Stimulated activated CD8-positive, alpha-beta memory T cell treated with anti-CD3 and anti-CD28 coated beads, Interleukin-15, amount 100 ng/mL, for 1 hour (primary cell): Measurements from ENCODE around the gene ATP5MK.
"Not testable (repeated sequence)": the region's sequence is repeated elsewhere in the genome, so short reads cannot be mapped to it uniquely, and the experiment has no call there.

Source experiments
- DNase-seq: peaks from one replicate; pipeline ENCODE4 v3.0.0-alpha.2; 2020; ENCODE audit warnings: low read depth

Gene ATP5MK

DNA sequence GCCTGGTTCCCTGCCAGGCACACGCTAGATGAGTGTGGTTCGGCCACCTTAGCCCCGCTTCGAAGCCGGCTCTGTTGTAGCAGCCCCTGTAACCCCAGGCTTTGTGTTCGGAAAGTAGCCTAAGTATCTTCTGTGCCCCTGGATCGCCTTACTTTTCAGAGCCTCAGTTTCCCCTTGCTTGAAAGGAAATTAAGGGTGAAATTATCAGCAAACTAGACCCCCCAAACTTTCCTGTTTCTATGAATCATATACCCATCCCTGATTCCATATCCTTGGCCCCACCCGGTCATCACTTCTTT, 463 bp upstream of the ATP5MK start:
- no peak for DNase-seq

- DNase-seq = no peak
Observed at GRCh38 chr10:103395754-103396066, 565 bp downstream of the ATP5MK start.

- DNase-seq = no peak
Observed at GRCh38 chr10:103394180-103394579, 2.1 kb downstream of the ATP5MK start.

- DNase-seq = no peak
Observed at GRCh38 chr10:103382769-103383168, 13.5 kb downstream of the ATP5MK start.

GRCh38 chr10:103374263-103374662, 22.0 kb downstream of the ATP5MK start:
- no peak for DNase-seq

GRCh38 chr10:103373544-103373943, 22.7 kb downstream of the ATP5MK start:
- no peak for DNase-seq

GRCh38 chr10:103367782-103368518, 28.3 kb downstream of the ATP5MK start, which contains the start of gene TAF5:
Gene TAF5 (plus strand): TSS chr10:103367976. CDS start chr10:103367990, 14 bp downstream.
- peak; percentile 72 for DNase-seq

- DNase-seq = no peak
Observed at GRCh38 chr10:103367379-103367781, 28.9 kb downstream of the ATP5MK start.

DNA sequence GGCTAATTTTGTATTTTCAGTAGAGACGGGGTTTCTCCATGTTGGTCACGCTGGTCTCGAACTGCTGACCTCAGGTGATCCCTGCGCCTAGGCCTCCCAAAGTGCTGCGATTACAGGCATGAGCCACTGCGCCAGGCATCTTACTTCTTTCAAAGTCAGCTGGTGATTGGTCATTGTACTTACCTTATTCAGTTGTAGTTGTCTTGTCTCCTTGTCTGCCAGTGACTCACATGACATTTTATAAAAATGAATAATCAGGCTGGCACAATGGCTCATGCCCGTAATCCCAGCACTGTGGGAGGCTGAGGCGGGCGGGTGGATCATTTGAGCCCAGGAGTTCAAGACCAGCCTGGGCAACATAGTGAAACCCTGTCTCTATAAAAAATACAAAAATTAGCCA, 35.5 kb downstream of the ATP5MK start:
- DNase-seq = not testable (repeated sequence)

DNA sequence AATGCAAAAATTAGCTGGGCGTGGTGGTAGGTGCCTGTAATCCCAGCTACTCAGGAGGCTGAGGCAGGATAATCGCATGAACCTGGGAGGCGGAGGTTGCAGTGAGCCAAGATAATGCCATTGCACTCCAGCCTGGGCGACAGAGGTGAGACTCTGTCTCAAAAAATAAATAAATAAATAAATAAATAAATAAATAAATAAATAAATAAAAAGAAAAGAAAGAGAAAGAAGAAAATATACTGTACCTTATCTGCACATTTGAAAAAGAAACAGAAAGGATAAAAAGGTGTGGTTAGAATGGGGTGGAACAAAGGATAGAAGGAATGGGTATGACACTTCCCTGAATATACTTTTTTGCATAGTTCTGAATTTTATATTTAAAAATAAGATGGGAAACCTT, 36.8 kb downstream of the ATP5MK start:
- DNase-seq = not testable (repeated sequence)

DNA sequence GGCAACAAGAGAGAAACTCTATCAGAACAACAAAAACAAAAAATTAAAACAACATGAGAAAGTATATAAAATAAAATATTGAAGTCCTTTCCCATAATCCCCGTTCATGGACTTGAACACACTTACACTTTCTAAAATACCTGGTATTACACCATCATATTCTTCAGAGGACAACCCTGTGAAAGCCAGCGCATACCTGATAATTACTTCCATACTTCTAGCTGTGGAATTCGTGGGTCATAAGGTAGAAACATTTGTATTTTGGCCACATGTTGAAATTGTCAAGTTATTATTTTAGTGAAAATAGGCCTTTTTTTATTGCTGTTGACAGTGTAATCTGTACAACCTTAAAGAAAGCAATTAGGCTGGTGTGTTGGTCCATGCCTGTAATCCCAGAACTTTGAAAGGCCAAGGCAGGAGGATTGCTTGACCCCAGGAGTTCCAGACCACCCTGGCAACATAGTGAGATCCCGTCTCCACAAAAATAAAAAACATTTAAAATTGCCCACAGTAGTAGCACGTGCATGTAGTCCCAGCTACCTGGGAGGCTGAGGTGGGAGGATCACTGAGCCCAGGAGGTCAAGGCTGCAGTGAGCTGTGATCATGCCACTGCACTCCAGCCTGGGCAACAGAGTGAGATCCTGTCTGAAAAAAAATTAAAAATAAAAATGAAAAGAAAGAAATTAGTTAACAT, 40.2 kb downstream of the ATP5MK start:
- no peak for DNase-seq

GRCh38 chr10:103354567-103354966, 41.7 kb downstream of the ATP5MK start:
- DNase-seq = not testable (repeated sequence)

DNA sequence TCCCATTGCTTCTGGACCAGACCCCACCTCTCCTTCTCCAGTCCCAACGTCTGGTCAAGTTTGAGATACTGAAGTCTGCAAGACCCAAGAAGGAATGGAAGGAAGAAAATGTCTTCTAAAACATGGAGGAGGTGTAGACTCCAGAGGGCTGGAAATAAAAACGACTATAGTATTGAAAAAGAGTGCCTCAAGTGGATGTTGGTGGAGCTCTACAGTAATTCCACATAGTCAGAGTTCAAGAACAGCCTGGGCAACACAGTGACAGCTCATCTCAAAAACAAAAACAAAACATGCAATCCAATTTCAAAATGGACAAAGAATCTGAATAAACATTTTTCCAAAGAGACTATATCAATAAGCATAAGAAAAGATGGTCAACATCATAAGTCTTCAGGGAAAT, 43.0 kb downstream of the ATP5MK start:
- DNase-seq = no peak

DNA sequence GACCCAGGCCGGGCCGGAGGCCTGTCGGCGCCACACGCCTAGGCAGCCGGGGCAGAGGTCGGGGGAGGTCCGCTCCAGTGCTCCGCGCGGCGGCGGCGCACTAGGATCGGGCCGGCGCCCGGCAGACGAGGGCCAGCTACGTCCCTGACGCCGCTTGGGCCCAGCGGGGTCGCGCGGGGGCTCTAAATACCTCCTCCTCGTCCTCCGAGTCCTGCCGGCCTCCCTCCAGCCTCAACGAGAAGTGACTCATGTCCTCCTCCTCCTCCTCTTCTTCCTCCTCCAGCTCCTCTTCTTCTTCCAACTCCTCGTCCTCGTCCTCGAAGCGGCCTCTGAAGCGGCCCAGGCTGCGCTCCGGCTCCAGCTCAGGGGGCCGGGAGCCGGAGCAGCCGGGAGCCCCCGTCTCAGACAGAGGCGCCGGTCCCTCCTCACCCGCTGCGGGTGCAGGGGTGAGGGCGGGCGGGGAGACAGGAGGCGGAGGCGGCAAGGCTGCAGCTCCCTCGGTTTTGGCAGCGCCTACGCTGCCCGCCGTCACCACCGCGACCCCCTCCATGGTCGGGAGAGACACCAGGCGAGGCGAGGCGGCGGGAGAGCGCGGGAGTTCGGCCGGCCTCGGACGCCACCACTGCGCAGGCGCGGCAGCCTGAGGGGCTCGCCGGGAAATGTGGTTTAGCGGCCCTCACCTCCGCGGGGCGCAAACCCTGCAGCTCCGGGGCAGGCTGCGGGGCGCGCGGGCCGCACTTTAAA, 45.6 kb downstream of the ATP5MK start, which contains the start of gene PCGF6:
PCGF6 (minus strand) TSS at position 624 of the 744 bp plus-strand sequence; CDS start at position 550, 74 bp downstream.
- DNase-seq = peak; percentile 37

- DNase-seq = no peak
Observed at GRCh38 chr10:103350175-103350516, 46.1 kb downstream of the ATP5MK start.
